TTC549 (cell line): Measurements from ENCODE around the gene AKAP6.
"Not testable (repeated sequence)": the region's sequence is repeated elsewhere in the genome, so short reads cannot be mapped to it uniquely, and the experiment has no call there.

ENCODE experiments used
- FAIRE-seq: peaks from 2 replicates; lab custom pipeline; 2012; peaks lifted over from hg19 to GRCh38; lab: Jason Lieb, UNC

The AKAP6 gene

DNA sequence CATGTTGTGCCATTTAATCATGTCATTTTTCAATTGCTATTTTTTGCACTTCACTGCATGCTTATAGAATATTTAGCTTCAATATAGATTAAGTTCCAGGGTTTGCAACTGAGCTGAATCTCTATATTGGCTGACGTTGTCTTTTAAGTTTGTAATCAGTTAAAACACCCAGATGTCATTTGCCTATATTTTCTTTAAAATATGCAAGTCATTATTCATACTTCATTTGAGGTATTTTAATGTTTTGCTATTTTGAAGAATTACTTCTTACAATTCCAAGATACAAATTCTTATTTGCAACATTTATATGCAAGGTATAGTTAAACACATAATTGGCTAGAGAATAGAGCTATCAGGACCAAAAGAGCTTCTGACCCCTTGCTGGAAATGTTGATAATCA is 434.6 kb downstream of the AKAP6 start:
- FAIRE-seq: no peak

GRCh38 chr14:32764131-32764530 is 435.0 kb downstream of the AKAP6 start:
- no peak for FAIRE-seq

GRCh38 chr14:32770422-32770821 is 441.3 kb downstream of the AKAP6 start:
- no peak for FAIRE-seq

- FAIRE-seq: no peak
These were observed 445.1 kb downstream of the AKAP6 start for GRCh38 chr14:32774214-32774613.

GRCh38 chr14:32779840-32780239 is 450.7 kb downstream of the AKAP6 start:
- FAIRE-seq: no peak

GRCh38 chr14:32784405-32784804 is 455.3 kb downstream of the AKAP6 start:
- no peak for FAIRE-seq

GRCh38 chr14:32785585-32785984 is 456.5 kb downstream of the AKAP6 start:
- no peak for FAIRE-seq

DNA sequence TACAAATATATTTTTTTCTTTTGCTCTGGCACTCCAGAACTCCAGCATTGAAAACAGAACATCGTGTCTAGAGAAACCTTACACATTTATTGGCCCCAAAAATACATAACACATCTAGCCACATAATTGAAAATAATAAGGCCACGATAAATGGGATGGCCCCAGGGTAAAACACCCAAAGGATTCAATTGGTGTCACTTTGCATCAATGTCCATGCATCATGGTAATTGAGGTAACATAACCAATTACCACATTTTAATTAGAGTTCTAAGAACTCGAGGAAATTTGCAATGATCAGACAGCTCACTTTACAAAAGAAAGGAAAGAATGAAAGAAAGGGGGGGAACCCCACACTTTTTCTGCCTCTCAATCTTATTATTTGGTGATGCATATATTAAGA is 457.8 kb downstream of the AKAP6 start:
- no peak for FAIRE-seq

DNA sequence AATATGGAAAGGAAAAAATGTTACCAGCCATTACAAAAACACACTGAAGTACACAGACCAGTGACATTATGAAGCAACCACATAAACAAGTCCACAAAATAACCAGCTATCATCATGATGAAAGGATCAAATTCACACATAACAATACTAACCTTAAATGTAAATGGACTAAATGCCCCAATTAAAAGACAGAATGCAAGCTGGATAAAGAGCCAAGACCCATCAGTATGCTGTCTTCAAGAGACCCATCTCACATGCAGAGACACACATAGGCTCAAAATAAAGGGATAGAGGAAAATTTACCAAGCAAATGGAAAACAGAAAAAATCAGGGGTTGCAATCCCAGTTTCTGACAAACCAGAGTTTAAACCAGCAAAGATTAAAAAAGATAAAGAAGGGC is 463.9 kb downstream of the AKAP6 start:
- not testable (repeated sequence) for FAIRE-seq

DNA sequence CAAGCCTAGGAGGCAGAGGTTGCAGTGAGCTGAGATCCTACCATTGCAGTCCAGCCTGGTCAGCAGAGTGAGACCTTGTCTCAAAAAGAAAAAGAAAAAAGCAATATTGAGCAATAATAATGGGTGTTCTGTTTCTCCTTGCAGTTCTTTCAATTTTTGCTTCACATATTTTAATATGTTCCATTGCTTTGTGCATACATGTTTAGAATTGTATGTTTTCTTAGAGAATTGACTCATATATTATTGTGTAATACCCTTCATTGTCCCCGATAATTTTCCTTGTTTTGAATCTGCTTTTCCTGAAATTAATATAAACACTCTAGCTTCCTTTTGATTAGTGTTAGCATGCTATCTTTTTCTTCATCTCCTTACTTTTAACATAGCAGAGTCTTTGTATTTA is 471.2 kb downstream of the AKAP6 start:
- FAIRE-seq: no peak

DNA sequence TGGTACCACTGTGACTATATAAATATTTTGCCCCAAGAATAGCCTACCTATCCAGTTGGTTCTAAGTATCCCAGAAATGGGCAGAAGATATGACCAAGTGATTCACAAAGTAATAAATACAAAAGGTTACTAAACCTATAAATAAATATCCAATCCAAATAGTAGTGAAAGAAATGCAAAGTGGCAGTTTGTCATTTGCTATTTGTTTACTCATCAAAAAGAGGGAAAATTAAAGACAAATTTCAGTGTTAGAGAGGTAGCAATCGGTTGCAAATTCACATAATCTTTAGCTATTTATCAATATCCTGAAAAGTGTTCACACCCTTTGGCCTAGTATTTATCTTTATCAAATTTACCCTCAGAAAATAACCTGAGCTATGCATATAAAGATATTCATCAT is 473.2 kb downstream of the AKAP6 start:
- FAIRE-seq: no peak

DNA sequence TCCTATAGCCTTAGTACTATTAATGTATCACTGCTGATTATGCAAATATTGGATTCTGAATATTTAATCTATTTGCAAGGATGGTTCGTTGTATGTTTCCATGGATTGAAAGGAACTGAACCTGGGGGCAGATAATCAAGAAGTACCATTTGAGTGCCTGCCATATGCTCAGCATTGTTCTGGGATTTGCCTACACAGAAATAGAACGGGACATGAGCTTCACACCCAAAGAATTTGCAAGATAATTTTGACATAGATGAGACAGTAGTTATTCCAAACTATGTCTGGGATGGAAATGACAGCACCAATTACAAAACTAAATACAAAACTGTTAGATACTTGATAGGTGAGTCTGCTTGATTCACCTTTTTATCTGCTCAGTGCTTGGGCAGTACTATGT is 476.9 kb downstream of the AKAP6 start:
- no peak for FAIRE-seq

DNA sequence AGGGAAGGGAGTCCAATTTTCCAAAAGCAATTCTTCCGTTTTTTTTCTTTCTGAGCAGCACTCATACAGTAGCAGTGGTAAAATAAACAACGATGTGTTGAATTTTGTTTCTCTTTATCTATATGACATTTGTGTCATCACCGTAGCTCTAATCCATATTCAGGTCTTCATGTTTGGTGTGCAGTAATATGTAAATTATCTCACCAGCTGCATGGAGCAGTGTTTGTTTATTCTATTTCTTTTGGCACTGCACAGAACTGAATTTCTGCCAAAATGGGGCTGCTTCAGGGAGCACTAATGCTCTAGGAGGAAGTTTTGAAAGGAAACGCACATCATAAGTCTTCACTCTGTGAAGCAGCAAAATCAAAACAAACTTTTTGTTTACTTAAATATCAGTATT is 479.5 kb downstream of the AKAP6 start:
- FAIRE-seq: no peak

DNA sequence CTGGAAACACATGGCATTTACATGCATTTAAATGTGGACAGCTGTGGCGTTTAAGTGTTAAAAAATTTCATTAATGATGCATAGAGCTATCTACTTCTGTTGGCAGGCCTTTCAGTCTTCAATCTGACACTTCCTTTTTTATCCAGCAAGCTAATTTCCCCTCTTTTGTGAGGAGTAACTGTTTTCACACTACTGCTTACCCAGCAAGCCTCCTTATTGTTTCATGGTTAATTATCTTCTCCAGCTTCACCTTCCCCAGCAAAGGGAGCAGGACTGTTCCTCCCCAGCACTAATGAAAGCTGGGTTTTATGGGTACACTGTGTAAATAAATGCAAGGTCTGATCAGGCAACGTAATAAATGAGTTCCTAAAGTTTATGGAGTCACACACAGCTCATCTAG is 480.2 kb downstream of the AKAP6 start:
- no peak for FAIRE-seq

DNA sequence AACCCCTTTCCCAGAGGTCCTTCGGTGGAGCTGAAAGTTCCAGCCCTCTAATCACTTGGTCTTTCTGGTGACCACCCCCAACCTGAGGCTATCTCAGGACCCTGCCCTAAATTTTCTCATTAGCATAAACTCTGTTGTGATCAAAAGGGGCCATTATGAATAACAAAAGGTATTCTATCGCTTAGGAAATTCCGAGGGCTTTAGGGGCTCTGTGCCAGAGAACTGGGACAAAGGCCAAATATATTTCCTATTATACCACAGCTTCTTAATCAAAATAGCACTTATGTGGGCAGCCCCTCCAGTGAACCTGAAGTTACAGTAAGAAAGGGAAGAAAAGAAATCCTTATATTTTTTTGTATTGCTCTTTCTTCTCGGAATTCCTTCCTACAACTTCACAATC is 484.3 kb downstream of the AKAP6 start:
- FAIRE-seq: no peak

DNA sequence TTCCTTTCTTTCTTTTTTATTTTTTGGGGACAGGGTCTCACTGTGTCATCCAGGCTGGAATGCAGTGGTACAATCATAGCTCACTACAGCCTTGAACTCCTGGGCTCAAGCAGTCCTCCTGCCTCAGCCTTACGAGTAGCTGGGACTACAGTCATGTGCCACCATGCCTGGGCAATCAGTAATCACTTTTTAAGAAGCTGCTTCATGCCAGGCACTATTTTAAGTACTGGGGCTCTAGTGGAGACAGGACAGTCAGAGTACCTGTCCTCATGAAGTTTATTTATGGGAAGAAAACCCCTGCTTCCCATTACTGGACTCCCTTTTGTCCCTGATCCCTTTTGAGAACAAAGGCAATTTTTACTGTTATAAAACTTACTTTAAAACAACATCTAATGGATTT is 485.6 kb downstream of the AKAP6 start:
- no peak for FAIRE-seq

GRCh38 chr14:32816588-32816987 is 487.5 kb downstream of the AKAP6 start:
- FAIRE-seq: no peak

GRCh38 chr14:32817780-32818179 is 488.7 kb downstream of the AKAP6 start:
- FAIRE-seq: no peak

DNA sequence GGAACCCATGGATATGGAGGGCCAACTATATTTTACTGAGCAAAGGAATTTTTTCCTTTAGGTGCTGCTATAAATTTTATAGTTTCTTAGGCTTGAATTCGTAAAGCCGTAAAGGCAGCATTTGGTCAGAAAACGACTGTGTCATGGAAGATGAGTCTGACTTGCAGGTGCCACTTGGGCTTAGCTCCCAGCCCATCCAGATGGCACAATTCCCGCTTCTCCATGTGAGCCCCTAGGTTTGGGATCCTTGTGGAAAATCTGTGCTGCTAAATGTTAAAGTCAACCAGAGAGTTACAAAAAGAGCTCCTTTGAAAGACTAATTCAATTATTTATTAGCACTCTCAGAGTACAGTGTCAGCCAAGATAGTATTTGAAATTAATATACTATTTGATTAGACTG is 489.5 kb downstream of the AKAP6 start:
- no peak for FAIRE-seq

GRCh38 chr14:32820181-32820580 is 491.1 kb downstream of the AKAP6 start:
- FAIRE-seq: no peak

- no peak for FAIRE-seq
These were observed 491.6 kb downstream of the AKAP6 start for GRCh38 chr14:32820682-32821081.

DNA sequence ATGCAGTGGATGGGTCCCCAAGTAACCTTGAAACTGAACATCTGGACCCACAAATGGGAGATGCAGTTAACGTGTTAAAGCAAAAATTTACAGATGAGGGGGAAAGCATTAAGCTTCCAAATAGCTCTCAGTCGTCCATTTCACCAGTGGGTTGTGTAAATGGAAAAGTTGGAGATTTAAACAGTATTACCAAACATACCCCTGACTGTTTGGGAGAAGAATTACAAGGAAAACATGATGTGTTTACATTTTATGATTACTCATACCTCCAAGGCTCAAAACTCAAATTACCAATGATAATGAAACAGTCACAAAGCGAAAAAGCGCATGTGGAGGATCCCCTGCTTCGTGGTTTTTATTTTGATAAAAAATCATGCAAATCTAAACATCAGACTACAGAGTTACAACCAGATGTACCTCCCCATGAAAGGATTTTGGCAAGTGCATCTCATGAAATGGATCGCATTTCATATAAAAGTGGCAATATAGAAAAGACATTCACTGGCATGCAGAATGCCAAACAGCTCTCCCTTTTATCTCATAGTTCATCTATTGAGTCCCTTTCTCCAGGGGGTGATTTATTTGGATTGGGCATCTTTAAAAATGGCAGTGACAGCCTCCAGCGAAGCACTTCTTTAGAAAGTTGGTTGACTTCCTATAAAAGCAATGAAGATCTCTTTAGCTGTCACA is 493.0 kb downstream of the AKAP6 start:
- FAIRE-seq: no peak

GRCh38 chr14:32823706-32824105 is 494.6 kb downstream of the AKAP6 start:
- FAIRE-seq: no peak

DNA sequence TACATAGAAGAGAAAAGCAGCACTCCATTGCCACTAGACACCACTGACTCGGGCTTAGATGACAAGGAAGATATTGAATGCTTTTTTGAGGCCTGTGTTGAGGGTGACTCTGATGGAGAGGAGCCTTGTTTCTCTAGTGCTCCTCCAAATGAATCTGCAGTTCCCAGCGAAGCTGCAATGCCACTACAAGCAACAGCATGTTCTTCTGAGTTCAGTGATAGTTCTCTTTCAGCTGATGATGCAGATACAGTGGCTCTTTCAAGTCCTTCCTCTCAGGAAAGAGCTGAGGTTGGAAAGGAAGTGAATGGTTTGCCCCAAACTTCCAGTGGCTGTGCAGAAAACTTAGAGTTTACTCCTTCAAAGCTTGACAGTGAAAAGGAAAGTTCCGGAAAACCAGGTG is 495.1 kb downstream of the AKAP6 start:
- FAIRE-seq: no peak

DNA sequence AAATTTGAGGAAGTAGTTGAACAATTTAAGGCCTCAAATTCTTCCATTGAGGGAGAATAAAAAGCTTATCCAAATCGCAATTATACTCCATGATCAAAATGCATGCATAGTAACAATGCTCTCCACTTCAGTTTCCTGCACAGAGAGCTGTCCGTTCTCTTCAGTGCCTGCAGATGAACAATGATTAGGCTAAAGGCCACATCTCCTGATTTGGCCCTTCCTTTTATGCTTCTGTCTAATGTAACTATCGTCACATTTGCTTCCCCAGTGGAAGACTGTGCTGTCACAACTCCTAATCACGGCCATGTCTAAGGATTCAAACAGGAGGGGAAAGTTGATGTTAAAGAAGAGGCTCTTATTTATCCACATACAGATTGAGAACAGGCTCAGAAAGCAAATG is 496.0 kb downstream of the AKAP6 start:
- FAIRE-seq: no peak
